Parathyroid adenoma (tissue), 2 donors: Measurements from ENCODE around the gene BTF3.

ENCODE experiments used
- H2AFZ ChIP-seq: fragments of 300-600 bp; sonication (generic); one replicate; pipeline ENCODE4 v1.7.0; 2017; ENCODE audit warnings: antibody characterized with exemption, mild to moderate bottlenecking
- H3K27ac ChIP-seq: fragments of 300-600 bp; sonication (generic); one replicate; pipeline ENCODE4 v1.7.0; 2017
- H3K27me3 ChIP-seq: fragments of 300-600 bp; sonication (generic); one replicate; pipeline ENCODE4 v1.7.0; 2017; ENCODE audit warnings: low read length; ENCODE audit not compliant: control insufficient read depth, insufficient read depth
- H3K36me3 ChIP-seq: fragments of 300-600 bp; sonication (generic); one replicate; pipeline ENCODE4 v1.7.0; 2017; ENCODE audit warnings: low read length; ENCODE audit not compliant: control insufficient read depth, insufficient read depth
- H3K4me1 ChIP-seq: fragments of 300-600 bp; sonication (generic); one replicate; pipeline ENCODE4 v1.7.0; 2017; ENCODE audit warnings: control low read depth
- H3K4me2 ChIP-seq: fragments of 300-600 bp; sonication (generic); one replicate; pipeline ENCODE4 v1.7.0; 2017; ENCODE audit warnings: low read length
- H3K4me3 ChIP-seq: fragments of 300-600 bp; sonication (generic); one replicate; pipeline ENCODE4 v1.7.0; 2017; ENCODE audit warnings: low read depth, low read length
- H3K79me2 ChIP-seq: fragments of 300-600 bp; sonication (generic); one replicate; pipeline ENCODE4 v1.7.0; 2017; ENCODE audit warnings: control low read depth
- H3K9ac ChIP-seq: fragments of 300-600 bp; sonication (generic); one replicate; pipeline ENCODE4 v1.7.0; 2017; ENCODE audit warnings: mild to moderate bottlenecking
- H3K9me3 ChIP-seq: fragments of 300-600 bp; sonication (generic); one replicate; pipeline ENCODE4 v1.7.0; 2017; ENCODE audit warnings: low read length; ENCODE audit not compliant: control insufficient read depth
- CTCF ChIP-seq: fragments of 300-600 bp; sonication (generic); IDR thresholded peaks from one replicate; pipeline ENCODE4 v1.7.0; 2017; ENCODE audit warnings: antibody characterized with exemption, mild to moderate bottlenecking
- donor health status: primary hyperparathyroidism.

The BTF3 gene

GRCh38 chr5:73472116-73472515 lies 26.1 kb upstream of the BTF3 start:
- TF ChIP-seq CTCF, result no peak
- Histone ChIP-seq H2AFZ (no peak overlapping the region), H3K4me2 (no peak overlapping the region), H3K27ac (no peak overlapping the region), H3K9ac (no peak overlapping the region), H3K9me3 (no peaks in the 10 kb centered on the region), H3K27me3 (no peaks in the 10 kb centered on the region), H3K36me3 (no peaks in the 10 kb centered on the region), H3K4me3 (no peak overlapping the region), H3K79me2 (no peaks in the 10 kb centered on the region), H3K4me1 (no peaks in the 10 kb centered on the region)

GRCh38 chr5:73480500-73480899 lies 17.7 kb upstream of the BTF3 start:
- Histone ChIP-seq H3K9ac (no peak overlapping the region), H3K4me3 (no peak overlapping the region), H3K27ac (no peak overlapping the region), H3K27me3 (no peaks in the 10 kb centered on the region), H3K36me3 (no peaks in the 10 kb centered on the region), H2AFZ (no peak overlapping the region), H3K9me3 (no peaks in the 10 kb centered on the region), H3K4me1 (no peaks in the 10 kb centered on the region), H3K79me2 (no peaks in the 10 kb centered on the region), H3K4me2 (no peak overlapping the region)
- no peak for TF ChIP-seq CTCF

- Histone ChIP-seq H3K9ac (no peak overlapping the region), H3K36me3 (no peaks in the 10 kb centered on the region), H3K9me3 (no peaks in the 10 kb centered on the region), H3K27ac (no peak overlapping the region), H3K4me3 (no peak overlapping the region), H2AFZ (no peak overlapping the region), H3K79me2 (no peaks in the 10 kb centered on the region), H3K4me1 (no peaks in the 10 kb centered on the region), H3K27me3 (no peaks in the 10 kb centered on the region), H3K4me2 (no peak overlapping the region)
- no peak for TF ChIP-seq CTCF
Observed at GRCh38 chr5:73482383-73483136, 15.7 kb upstream of the BTF3 start.

- no peaks in the 10 kb centered on the region for H3K27me3 ChIP-seq
- H3K27ac ChIP-seq, result no peak overlapping the region
- H3K79me2 ChIP-seq, result no peaks in the 10 kb centered on the region
- no peak overlapping the region for H3K4me2 ChIP-seq
- H3K4me1 ChIP-seq, result no peaks in the 10 kb centered on the region
- no peak overlapping the region for H3K4me3 ChIP-seq
- no peak overlapping the region for H2AFZ ChIP-seq
- no peaks in the 10 kb centered on the region for H3K36me3 ChIP-seq
- no peaks in the 10 kb centered on the region for H3K9me3 ChIP-seq
- no peak overlapping the region for H3K9ac ChIP-seq
- TF ChIP-seq CTCF, result no peak
Observed at GRCh38 chr5:73483676-73484075, 14.6 kb upstream of the BTF3 start.

GRCh38 chr5:73484511-73484910 lies 13.7 kb upstream of the BTF3 start:
- no peak overlapping the region for H3K27ac ChIP-seq
- no peaks in the 10 kb centered on the region for H3K36me3 ChIP-seq
- no peak overlapping the region for H3K4me3 ChIP-seq
- no peak overlapping the region for H3K4me2 ChIP-seq
- no peak for TF ChIP-seq CTCF
- no peaks in the 10 kb centered on the region for H3K79me2 ChIP-seq
- no peak overlapping the region for H2AFZ ChIP-seq
- H3K9me3 ChIP-seq, result no peaks in the 10 kb centered on the region
- no peaks in the 10 kb centered on the region for H3K27me3 ChIP-seq
- no peaks in the 10 kb centered on the region for H3K4me1 ChIP-seq
- no peak overlapping the region for H3K9ac ChIP-seq
